HG03521 (cell line): ENCODE measurements around the gene NRXN2.
"Not testable (repeated sequence)": the region's sequence is repeated elsewhere in the genome, so short reads cannot be mapped to it uniquely, and the experiment has no call there.

Experiments used
- ATAC-seq: cut with Tn5 transposase; IDR thresholded peaks from one replicate; pipeline ENCODE4 v1.9.1; 2021; ENCODE audit warnings: mild to moderate bottlenecking, moderate library complexity; ENCODE audit not compliant: unreplicated experiment

The NRXN2 gene

DNA sequence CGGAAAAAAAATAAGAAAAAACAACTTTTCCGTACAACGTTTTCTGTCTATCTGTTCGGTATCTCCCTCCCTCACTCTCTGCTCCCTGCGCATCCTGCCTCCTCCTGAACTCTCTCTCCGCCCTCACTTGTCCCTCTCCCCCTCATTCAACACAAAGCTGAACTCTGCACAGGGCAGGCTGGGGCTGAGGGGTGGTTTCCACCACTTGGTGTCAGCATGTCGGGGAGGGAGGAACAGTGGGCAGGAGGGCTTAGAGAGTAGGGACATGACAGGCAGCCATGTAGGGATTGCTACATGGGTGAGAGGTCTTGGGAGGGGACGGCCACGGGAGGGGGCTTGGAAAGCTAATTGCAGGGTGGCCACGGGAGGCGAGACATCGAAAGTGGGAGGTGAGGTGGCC lies 114.4 kb downstream of the NRXN2 start:
- ATAC-seq = no peak

DNA sequence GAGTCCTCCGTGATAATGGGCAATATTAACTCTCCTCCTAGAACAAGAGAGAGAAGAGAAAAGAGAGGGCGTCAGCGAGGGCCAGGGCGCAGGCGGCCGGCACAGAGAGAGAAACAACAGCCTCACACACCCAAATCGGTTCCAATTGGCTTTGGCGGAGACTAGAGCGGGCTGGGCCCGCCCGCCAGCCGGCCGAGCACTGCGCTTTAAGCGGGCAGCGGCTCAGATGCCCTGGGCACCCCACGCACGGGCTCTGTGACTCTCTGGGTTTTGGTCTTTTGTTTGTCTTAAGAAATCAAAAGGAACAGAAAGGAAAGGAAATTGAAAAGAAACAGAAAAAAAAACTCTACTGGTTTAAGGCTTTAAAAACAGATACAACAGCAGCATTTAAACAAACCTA lies 115.0 kb downstream of the NRXN2 start:
- ATAC-seq = no peak

DNA sequence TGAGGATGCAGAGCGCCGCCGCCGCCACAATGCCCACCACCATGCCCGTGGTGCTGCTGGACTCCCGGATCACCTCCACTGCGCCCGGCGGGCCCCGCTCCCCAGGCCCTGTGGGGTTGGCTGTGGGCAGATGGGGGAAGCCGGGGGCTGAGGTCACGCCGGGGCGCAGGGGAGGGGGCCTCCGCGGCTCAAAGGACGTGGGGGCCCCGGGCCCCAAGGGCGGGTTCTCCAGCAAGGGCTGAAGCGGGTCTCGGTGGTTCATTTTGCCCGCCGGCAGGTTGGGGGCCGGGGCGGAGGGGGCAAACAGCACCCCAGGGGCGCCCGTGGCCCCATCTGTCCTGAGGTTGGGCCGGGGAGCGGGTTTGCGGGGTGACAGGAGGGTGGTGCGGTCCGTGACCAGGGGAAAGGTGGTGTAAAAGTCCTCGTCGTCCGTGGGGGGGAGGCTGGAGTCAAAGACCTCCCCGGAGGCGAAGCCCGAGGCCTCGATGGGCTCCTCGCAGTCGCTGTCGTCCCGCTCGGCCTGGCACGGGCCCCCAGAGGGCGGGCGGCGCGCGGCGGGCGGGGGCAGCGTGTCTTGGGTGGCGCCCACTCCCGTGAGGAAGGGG lies 115.5 kb downstream of the NRXN2 start:
- ATAC-seq = no peak

DNA sequence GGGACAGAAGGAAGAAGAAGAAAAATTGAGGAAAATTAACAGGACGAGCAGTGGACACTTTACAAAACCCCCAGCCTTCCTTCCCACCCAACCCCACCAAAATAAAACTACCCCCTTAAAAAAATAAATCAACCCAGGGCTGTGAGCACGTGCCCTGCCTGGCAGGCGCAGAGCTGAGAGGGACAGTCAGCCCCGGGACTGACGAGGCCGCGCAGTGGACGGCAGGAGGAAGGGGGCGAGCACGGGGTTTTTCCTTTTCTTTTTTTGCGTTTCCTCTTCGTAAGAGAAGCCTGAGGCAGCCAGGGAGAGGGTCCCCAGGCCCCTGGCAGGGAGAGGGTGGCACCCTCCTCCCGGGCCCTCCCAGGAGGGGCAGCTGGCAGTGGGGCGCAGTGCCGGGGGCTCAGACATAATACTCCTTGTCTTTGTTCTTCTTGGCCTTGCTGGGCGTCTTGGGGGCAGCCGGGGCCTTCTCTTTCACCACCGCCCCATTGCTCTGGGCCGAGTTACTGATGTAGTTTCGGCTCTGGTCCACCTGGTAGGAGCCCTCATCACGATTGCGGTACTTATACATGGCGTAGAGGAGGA lies 116.1 kb downstream of the NRXN2 start:
- no peak for ATAC-seq

DNA sequence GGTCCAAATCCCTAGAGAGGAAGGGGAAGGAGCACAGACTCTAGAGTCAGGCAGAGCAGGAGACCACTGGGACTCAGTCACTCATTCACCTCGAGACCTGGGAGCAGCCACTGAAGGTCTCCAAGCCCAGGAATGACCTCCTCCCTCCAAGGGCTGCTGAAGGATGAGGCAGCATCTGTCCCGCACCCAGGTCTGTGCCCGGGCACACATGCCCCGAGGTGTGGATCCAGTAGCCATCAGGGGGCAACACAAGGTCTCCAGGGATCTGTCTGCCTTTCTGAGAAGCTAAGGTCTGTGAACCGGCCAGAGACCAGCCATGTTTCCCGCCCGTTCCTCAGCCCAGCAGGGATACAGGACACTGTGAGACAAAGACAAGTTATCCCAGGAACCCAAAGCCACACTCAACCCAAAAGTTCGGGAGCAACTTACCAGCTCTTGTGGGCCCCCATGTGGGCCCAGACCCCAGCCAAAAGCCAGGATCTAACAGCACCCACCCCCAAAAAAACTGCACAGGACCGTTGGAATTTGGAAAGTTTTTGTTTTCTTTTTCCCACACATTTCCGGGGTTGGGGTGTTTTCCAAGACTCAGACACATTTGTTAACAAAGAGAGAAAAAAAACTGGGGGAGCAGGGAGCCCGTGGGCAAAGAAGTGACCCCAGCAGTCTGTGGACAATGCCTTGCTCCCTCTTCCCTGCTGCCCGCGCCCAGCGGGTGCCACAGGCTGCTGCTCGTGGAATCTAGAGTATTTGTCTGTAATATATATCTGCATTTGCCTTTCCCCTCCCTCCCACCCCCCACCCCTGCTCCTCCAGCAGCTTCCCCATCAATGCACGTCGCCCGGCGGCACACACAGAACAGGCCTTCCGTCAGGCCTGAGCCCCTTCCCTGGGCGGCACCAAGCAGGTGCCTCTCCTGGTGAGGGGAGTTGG lies 117.1 kb downstream of the NRXN2 start:
- no peak for ATAC-seq

DNA sequence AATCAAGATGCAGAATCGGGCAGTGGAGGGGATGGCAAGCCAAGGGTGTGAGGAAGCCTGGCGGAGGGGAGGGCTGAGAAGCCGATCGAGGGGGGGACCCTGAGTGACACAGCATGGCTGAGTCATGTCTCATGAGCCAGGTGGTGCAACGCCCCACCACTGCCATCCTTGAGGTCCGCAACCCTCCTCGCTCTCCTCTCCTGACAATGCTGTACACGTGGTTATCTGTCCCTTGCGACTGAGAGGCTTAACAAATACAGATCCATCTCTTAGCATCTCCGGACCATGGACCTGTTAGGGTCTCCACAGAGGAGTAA lies 117.8 kb downstream of the NRXN2 start:
- ATAC-seq = no peak

DNA sequence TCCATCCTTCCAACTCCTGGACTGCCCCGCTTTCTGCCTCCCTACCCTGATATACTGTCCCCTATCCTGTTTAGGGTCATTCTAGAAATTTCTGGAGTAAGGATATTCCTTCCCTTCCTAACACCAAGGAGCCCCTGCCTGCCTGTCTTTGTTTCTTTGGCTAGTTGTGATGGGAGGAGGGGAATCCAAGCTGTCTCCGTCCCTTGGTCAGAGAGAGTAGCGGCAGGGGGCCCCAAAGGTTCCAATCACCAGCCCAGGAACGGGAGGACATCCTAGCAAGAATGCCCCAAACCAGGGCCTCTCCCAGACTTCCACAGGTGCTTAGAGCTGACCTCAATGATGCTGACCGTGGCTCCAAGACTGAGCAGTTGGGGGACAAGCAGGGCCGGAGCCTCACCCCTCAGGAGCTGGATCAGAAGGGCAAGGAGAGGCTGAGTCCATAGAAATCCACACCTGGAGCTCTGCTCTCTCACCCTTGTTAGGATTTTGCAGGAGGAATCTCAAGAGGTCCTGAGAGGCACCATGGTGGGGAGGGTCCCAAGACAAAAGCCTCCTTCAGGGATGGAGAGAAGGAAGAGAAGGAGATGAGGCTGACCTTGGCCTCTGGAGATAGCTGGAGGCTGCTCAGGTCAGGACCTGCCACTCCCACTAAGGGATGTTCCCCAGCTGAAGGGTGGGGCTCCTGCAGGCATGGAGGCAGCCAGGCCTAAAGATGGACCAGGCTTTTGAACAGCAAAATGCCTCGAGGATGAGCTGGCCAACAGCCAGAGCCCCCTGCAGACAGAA lies 118.3 kb downstream of the NRXN2 start:
- no peak for ATAC-seq

DNA sequence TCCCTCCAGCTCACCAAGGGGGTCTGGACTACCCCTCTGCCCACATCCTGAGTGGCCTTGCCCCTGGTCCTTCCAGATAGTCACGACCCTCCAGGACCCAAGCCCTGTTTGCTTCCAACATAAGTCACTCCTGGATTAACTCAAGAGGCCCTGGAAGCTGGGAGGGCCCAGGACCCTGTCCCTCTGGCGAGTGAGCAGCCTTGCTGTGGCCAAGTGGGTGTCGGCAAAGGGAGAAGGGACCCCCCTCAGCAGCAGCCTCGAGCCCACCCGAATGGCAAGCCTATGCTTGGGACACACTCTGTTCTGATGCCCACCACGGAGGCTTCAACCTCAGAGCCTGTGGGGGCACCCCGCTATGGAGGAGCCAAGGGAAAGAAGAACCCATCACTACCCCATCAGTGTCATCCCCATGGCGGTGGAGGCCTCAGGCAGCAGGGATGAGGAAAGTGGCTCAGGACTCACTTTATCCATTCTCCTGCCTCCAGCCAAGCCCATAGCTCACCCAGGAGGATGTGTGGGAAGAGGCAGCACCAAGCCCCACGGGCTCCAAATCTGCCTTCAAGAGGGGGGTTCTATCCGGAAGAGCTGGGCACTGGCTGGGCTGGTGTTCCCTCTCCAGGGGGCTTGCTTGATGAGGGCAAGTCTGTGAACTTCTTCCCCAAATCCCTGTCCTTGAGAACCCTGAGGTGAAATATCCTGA lies 119.4 kb downstream of the NRXN2 start:
- no peak for ATAC-seq

DNA sequence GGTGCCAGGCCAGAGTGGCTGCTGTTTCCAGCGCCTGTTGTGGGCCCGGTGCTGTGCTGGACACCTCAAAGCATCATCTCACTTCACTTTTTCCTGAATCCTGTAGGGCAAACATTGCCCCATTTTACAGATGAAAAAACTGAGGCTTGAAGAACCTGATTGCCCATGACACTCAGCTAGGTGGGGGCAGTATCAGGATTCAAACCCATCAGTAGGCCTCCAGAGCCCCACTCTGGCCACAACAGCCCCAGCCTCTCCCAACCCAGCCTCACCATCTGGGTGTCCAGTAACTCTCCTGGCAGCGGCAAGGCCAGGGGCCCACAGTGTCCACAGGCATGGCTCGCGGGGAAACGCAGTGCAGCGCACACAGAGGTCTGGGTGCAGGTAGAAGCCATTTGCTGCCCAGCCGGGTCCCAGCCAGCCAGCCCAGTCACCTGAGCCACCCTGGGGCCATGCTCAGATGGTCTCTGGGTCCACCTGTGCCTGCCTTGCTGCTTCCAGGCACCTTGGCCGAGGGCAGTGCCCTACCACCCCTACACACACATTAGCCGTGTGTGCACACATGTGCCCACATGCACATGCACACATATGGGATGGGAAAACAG lies 120.4 kb downstream of the NRXN2 start:
- ATAC-seq = no peak

DNA sequence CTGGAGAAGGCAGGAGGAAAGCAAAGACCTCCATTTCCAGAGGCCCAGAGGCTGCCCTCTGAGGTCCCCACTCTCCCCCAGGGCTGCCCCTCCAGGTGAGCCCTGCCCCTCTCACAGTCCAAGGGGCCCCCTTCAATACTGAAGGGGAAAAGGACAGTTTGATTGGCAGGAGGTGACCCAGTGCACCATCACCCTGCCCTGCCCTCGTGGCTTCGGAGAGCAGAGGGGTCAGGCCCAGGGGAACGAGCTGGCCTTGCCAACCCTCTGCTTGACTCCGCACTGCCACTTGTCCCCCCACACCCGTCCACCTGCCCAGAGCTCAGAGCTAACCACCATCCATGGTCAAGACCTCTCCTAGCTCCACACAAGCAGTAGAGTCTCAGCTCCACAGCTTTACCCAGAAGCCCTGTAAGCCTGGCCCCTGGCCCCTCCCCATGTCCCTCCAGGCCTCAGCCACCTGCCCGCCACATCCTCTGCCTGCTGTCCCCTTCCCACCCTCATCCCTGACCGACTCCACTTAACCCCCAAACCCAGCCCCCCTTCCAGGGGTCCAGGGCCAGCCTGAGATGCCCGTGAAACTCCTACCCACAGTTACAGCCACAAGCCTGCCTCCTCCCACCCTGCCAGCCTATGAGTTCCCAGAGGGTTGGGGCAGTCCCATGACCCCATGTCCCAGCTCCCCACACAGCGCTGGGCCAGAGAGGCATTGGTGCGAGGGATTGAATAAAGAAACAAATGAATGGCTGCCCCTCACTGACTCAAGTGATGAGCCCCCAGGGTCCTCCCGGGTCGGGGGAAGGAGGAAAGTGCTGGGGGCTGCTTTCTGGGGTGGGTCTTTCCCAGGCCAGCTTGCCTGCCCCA lies 121.2 kb downstream of the NRXN2 start:
- no peak for ATAC-seq

DNA sequence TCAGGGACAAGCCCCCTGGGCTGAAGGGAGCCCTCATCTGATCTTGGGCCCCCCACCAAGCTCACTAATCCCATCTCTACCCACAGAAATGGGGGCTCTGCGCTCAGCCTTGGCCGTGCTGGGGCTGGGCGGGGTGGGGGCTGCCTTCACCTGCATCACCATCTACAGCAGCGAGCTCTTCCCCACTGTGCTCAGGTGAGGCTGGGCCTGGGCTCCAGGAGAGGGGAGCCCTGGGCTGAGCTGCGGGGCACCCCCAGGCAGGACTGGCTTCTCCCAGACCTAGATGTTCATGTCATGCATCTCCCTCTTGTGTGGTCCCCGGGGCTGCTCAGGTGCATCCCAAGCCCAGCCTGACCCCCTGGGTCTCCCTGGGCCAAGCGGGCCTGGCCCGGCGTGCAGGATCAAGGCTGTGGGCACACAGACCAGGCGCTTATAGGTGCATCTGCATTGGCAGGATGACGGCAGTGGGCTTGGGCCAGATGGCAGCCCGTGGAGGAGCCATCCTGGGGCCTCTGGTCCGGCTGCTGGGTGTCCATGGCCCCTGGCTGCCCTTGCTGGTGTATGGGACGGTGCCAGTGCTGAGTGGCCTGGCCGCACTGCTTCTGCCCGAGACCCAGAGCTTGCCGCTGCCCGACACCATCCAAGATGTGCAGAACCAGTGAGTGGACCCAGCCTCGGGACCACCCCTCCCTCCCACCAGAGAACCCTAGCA lies 122.6 kb downstream of the NRXN2 start:
- no peak for ATAC-seq

DNA sequence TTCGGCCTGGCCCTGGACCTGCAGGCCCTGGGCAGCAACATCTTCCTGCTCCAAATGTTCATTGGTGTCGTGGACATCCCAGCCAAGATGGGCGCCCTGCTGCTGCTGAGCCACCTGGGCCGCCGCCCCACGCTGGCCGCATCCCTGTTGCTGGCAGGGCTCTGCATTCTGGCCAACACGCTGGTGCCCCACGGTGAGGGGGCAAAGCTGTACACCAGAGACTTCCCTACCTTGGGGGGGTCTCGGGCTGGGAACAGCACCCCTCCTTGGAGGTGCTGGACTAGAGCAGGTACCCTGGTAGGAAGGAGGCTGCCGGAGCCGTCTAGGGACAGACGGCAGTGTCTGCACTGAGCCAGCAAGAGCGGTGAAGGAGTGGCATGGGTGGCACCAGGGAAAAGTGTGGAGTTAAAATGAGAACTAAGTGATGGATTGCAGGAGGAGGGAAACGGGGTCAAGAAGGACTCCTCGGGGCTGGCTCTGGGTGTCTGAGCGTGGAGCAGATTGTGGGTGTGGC lies 123.2 kb downstream of the NRXN2 start:
- no peak for ATAC-seq

DNA sequence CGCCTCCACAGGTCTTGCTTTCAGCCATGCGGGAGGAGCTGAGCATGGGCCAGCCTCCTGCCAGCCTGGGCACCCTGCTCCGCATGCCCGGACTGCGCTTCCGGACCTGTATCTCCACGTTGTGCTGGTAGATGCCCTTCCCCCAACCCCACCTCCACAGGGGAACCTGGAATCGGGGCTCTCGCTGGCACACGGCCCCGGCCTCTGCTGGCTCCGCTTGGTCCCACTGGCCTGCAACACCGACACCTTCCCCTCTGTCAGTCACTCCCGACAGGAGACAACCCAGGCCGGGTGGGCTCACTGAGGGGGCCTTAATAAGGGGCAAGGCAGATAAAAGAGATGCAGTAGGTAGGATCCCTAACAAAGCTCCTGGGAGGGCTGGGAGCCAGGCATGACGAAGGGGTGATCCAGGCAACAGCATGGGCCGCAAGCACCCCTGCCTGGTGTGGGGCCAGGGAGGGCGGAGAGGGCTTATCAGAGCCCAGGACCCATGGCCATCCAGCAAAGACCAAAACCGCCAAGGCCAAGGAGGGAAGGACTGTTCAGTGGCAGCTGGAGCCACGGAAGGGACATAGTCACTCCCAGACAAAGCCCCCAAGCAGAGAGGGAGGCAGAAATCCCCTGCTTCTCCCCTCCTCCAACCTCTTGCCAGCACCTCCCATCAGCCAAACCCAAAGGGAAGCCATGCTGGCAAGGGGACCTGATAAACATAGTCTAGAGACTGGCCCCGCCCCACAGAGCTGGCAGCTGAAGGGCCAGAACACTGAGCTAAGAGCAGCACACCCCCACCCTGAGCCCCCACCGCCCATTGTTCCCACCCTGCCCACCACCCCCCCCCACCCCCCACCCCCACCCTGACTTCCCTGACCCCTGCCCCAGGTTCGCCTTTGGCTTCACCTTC lies 124.0 kb downstream of the NRXN2 start:
- no peak for ATAC-seq

DNA sequence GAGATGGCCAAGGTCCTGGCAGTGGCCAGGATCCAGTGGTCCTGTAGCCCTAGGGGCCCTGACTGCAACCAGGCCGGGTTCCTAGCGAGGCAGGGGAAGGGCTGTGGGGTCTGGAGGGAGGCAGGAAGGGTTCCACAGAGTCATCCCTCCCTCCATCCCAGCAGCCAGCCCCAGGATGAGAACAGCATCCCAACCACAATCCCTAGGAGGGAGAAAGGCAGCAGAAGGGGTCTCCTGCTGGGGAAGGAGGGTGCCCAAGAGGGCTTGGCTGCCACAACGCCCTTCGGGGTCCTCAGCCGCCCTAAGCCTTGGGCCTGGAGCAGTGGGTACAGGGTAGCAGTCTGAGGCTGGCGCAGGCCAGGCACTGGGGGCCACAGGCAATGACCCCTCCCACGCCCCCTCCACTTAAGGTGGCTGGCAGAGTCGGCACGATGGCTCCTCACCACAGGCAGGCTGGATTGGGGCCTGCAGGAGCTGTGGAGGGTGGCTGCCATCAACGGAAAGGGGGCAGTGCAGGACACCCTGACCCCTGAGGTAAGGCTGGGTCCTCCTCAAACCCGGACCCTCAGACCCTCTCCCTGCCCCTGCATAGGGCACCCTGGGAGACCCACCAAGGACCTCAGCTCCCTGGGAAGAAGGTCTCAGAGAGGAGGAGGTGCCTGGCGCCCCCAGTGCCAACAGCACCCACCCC lies 124.7 kb downstream of the NRXN2 start:
- no peak for ATAC-seq

DNA sequence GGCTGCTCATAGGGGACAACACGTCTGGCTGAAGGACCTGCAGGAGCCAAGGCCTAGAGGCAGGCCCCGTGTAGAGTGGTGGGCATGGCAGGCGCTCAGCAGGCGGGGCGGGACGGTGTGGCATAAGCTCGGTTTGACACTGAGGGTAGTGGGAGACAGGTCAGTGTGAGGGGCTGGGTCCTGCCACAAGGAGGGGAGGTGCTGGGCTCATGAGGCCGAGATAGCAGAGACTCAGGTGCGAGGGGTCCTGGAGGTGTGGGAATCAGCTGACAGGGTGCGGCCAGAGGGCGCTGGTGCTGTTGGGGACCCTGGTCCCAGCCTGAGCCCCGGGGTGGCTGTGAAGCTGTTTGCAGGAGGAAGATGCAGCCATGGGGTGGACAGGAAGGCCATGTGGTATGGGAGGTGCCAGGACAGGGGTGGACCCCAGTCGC lies 125.3 kb downstream of the NRXN2 start:
- ATAC-seq = no peak

DNA sequence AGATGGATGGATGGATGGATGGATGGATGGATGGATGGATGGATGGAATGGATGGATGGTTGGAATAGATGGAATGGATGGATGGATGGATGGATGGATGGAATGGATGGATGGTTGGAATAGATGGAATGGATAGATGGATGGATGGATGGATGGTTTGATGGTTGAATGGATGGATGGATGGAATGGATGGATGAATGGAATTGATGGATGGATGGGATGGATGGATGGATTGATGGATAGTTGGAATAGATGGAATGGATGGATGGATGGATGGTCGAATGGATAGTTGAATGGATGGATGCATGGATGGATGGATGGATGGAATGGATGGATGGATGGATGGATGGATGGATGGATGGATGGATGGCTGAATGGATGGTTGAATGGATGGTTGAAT lies 127.1 kb downstream of the NRXN2 start:
- ATAC-seq = not testable (repeated sequence)
